GM12891 (cell line): ENCODE results near the gene VSTM2L.

Experiments
- PAX5 ChIP-seq: IDR thresholded peaks from 2 replicates; pipeline ENCODE4 v1.6.1; 2011; ENCODE audit warnings: low read length, moderate library complexity, mild to moderate bottlenecking; ENCODE audit not compliant: insufficient read depth, severe bottlenecking
- POLR2A ChIP-seq: IDR thresholded peaks from 2 replicates; pipeline ENCODE4 v1.6.1; 2011; ENCODE audit warnings: low read depth, low read length, control low read depth
- POLR2AphosphoS5 ChIP-seq: IDR thresholded peaks from 2 replicates; pipeline ENCODE4 v1.6.1; 2011; ENCODE audit warnings: low read depth, low read length, control low read depth
- POU2F2 ChIP-seq: IDR thresholded peaks from 2 replicates; pipeline ENCODE4 v1.6.1; 2011; ENCODE audit warnings: low read depth, mild to moderate bottlenecking, control low read depth, low read length, moderate library complexity
- SPI1 ChIP-seq: IDR thresholded peaks from 2 replicates; pipeline ENCODE4 v1.6.1; 2011; ENCODE audit warnings: low read depth, low read length, control low read depth
- TAF1 ChIP-seq: IDR thresholded peaks from 2 replicates; pipeline ENCODE4 v1.6.1; 2011; ENCODE audit warnings: low read depth, low read length, control low read depth

GRCh38 chr20:37958856-37959520, 56.1 kb downstream of the VSTM2L start:
- TF ChIP-seq TAF1 (no peak), POLR2AphosphoS5 (no peak), POLR2A (no peak), SPI1 (no peak), POU2F2 (no peak), PAX5 (no peak)
